HepG2 (cell line): ENCODE measurements around the gene EIF5. TPM values are rescaled to one million over a fixed set of nuclear protein-coding genes. Genes with fewer than 3 reads are reported as not detected.
A peak's percentile ranks its signal among the peaks of the same experiment; 100 is the strongest.

Experiments used
- ATAC-seq: fragments of 200-7000 bp; cut with Tn5 transposase; 3 replicates; pipeline ENCODE4 v1.9.1; 2020; ENCODE audit warnings: mild to moderate bottlenecking, moderate library complexity
- BruUV-seq: library from RNA; stranded (reverse); fragments of 400-500 nt; replicated peaks from 2 replicates; lab custom pipeline; 2021; lab: Mats Ljungman, UMichigan
- CTCF ChIA-PET: fragments of 300-600 bp; formaldehyde crosslinking; extraction: SDS; loops from one replicate; lab custom pipeline; 2021; ENCODE audit warnings: low total read pairs, inconsistent platforms, low intra/inter-chr PET ratio; lab: Yijun Ruan, JAX
- POLR2A ChIA-PET: fragments of 350-600 bp; sonication (Branson Sonifier 250); formaldehyde crosslinking; loops from one replicate; lab custom pipeline; 2020; ENCODE audit warnings: antibody characterized with exemption, inconsistent platforms; lab: Yijun Ruan, JAX
- DNase-seq: peaks from one replicate; pipeline ENCODE4 v3.0.0-alpha.2; 2015; ENCODE audit warnings: low spot score
- FAIRE-seq: peaks from 3 replicates; lab custom pipeline; 2011; peaks lifted over from hg19 to GRCh38; lab: Jason Lieb, UNC
- H2AFZ ChIP-seq: one replicate; pipeline ENCODE4 v1.6.1; 2011; ENCODE audit warnings: low read length, inconsistent platforms
- H3K27ac ChIP-seq: fragments of 300-600 bp; 3 replicates; pipeline ENCODE4 v1.8.0; 2011; ENCODE audit warnings: mixed run types, mild to moderate bottlenecking, mixed read lengths, low read length, inconsistent platforms; ENCODE audit not compliant: insufficient read depth; ENCODE audit errors: extremely low read length
- H3K27me3 ChIP-seq, 2 experiments: fragments of 200-600 bp in 1 of 2; 2 replicates in 1 of 2; 3 replicates in 1 of 2; pipeline versions ENCODE4 v1.6.0 to v1.8.0; 2011; ENCODE audit warnings: low read length in 2 of 2, mild to moderate bottlenecking in 2 of 2, moderate library complexity in 2 of 2, inconsistent platforms in 1 of 2; ENCODE audit not compliant: insufficient read depth in 2 of 2, control insufficient read depth in 1 of 2
- H3K36me3 ChIP-seq, 2 experiments: fragments of 200-600 bp in 1 of 2; replicated peaks in 1 of 2; 2 replicates in 1 of 2; 3 replicates in 1 of 2; pipeline versions ENCODE4 v1.5.1 to v1.8.0; 2011; ENCODE audit warnings: low read length in 2 of 2, inconsistent platforms in 1 of 2; ENCODE audit not compliant: insufficient read depth in 2 of 2, control insufficient read depth in 1 of 2
- H3K4me1 ChIP-seq: 2 replicates; pipeline ENCODE4 v1.5.1; 2012; ENCODE audit warnings: low read length, inconsistent platforms; ENCODE audit not compliant: insufficient read depth
- H3K4me2 ChIP-seq: 2 replicates; pipeline ENCODE4 v1.6.0; 2011; ENCODE audit warnings: low read depth, low read length, inconsistent platforms
- H3K4me3 ChIP-seq, 3 experiments: fragments of 200-600 bp in 1 of 3; sonication (generic), shearing (Covaris generic) in 1 of 3; replicated peaks in 1 of 3; 2 replicates each; pipeline ENCODE4 v1.5.1; 2011 to 2016; ENCODE audit warnings: low read length in 3 of 3, inconsistent platforms in 2 of 3, low read depth in 2 of 3, mild to moderate bottlenecking in 2 of 3, control low read depth in 1 of 3, mixed read lengths in 1 of 3; ENCODE audit not compliant: insufficient read depth in 1 of 3
- H3K79me2 ChIP-seq: one replicate; pipeline ENCODE4 v1.6.1; 2011; ENCODE audit warnings: low read length, inconsistent platforms; ENCODE audit not compliant: insufficient read depth
- H3K9ac ChIP-seq: 2 replicates; pipeline ENCODE4 v1.6.0; 2011; ENCODE audit warnings: mild to moderate bottlenecking, low read depth, low read length, inconsistent platforms; ENCODE audit not compliant: insufficient read depth
- H3K9me3 ChIP-seq: 2 replicates; pipeline ENCODE4 v1.5.1; 2012; ENCODE audit warnings: mild to moderate bottlenecking, low read length
- H4K20me1 ChIP-seq: 2 replicates; pipeline ENCODE4 v1.6.0; 2011; ENCODE audit warnings: inconsistent platforms, mild to moderate bottlenecking, low read length, moderate library complexity; ENCODE audit not compliant: insufficient read depth
- KDM5A ChIP-seq: fragments of 200-600 bp; sonication (generic); IDR thresholded peaks from 2 replicates; pipeline ENCODE4 v1.7.0; 2018; ENCODE audit warnings: antibody characterized with exemption, mild to moderate bottlenecking, low read length, borderline replicate concordance
- RFX5 ChIP-seq: IDR thresholded peaks from 2 replicates; pipeline ENCODE4 v1.6.1; 2011; ENCODE audit warnings: low read depth, low read length, improper control_type of control experiment
- ZBTB8A ChIP-seq: sonication (generic); formaldehyde crosslinking; IDR thresholded peaks from 2 replicates; pipeline ENCODE4 v1.4.0; 2020; ENCODE audit warnings: mild to moderate bottlenecking, low read depth, missing genetic modification reagents, borderline replicate concordance
- ZNF274 ChIP-seq: sonication (generic); formaldehyde crosslinking; IDR thresholded peaks from 2 replicates; pipeline ENCODE4 v1.5.1; 2020; ENCODE audit warnings: mild to moderate bottlenecking, missing genetic modification reagents
- ZNF383 ChIP-seq: sonication (generic); formaldehyde crosslinking; IDR thresholded peaks from 2 replicates; pipeline ENCODE4 v1.4.0; 2020; ENCODE audit warnings: missing genetic modification reagents, mild to moderate bottlenecking, borderline replicate concordance
- ZNF543 ChIP-seq: sonication (generic); formaldehyde crosslinking; IDR thresholded peaks from 2 replicates; pipeline ENCODE4 v1.4.0; 2020; ENCODE audit warnings: mild to moderate bottlenecking, missing genetic modification reagents
- WGBS: methylation state at CpG from one replicate; pipeline ENCODE4 v1.1.6; 2017; ENCODE audit warnings: low lambda C conversion rate; 5-methylcytosine and 5-hydroxymethylcytosine counted together
- in situ Hi-C: cut with HindIII; loops from 2 replicates; pipeline ENCODE4 v1.10.0; 2017; ENCODE audit warnings: low pct_unique_long_range_greater_than_20kb; ENCODE audit not compliant: extremely low pct_ligation_motif_present
- intact Hi-C: fragments of 100-400 bp; cut with micrococcal nuclease; formaldehyde crosslinking; loops from one replicate; pipeline ENCODE4 v1.10.0; 2022; ENCODE audit not compliant: unreplicated experiment
- polyA plus RNA-seq, 8 experiments: library from polyadenylated mRNA; depleted of rRNA in 3 of 8; stranded (reverse) in 7 of 8; unstranded in 1 of 8; fragments of >200 nt; fragmentation: Illumina TruSeq in 4 of 8; extraction: Trizol in 4 of 8; gene quantifications; 2 replicates each; pipeline versions ENCODE4 v1.2.1 to v1.2.3, GENCODE V29; 2011 to 2016; ENCODE audit warnings: low read depth in 4 of 8, missing spikeins in 1 of 8, mixed read lengths in 1 of 8; ENCODE audit not compliant: insufficient read depth in 1 of 8
- total RNA-seq, 5 experiments: library from RNA; depleted of rRNA; stranded (reverse); fragments of >200 nt; fragmentation: Illumina TruSeq; extraction: Trizol; gene quantifications; 2 replicates each; pipeline ENCODE4 v1.2.3, GENCODE V29; 2016; ENCODE audit warnings: low read depth in 1 of 5
- TF ChIP-seq, protein P1 (sequence below), 2 experiments: fragments of 450-650 bp in 1 of 2; sonication (generic) in 1 of 2; formaldehyde crosslinking in 1 of 2; IDR thresholded peaks; 2 replicates each; pipeline versions ENCODE4 v1.6.1 to v1.8.0; 2016 to 2022; ENCODE audit warnings: antibody characterized with exemption in 1 of 2, mild to moderate bottlenecking in 1 of 2, missing genetic modification reagents in 1 of 2

Gene EIF5
- total and polyA plus RNA-seq, 2 of the 13 experiments (the other 11 are each of a cell fraction or from before 2014, with no cell fraction given): 189 to 281 TPM

DNA sequence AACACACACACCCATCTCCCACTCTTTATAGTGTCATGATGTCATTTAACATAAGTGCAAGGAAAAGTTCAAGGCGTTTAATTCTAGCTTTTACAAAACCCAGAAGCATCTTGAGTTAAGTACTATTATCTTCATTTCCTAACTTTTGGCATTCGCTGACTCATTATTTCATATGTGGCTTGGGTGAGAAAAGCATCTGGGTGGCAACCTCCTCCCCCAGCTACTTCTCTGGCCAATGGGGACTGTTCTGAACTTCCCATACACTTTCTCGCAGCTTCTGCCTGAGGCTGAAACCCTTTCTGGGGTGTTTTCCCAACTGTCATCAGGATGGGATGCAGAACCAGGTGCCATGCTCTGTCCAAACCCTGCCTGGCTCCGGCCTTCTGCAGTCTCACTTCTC, 48.3 kb downstream of the EIF5 start (continued):
- TF ChIP-seq KDM5A (no peak), RFX5 (no peak)
- TF ChIP-seq, all 625 proteins: peak for 0

DNA sequence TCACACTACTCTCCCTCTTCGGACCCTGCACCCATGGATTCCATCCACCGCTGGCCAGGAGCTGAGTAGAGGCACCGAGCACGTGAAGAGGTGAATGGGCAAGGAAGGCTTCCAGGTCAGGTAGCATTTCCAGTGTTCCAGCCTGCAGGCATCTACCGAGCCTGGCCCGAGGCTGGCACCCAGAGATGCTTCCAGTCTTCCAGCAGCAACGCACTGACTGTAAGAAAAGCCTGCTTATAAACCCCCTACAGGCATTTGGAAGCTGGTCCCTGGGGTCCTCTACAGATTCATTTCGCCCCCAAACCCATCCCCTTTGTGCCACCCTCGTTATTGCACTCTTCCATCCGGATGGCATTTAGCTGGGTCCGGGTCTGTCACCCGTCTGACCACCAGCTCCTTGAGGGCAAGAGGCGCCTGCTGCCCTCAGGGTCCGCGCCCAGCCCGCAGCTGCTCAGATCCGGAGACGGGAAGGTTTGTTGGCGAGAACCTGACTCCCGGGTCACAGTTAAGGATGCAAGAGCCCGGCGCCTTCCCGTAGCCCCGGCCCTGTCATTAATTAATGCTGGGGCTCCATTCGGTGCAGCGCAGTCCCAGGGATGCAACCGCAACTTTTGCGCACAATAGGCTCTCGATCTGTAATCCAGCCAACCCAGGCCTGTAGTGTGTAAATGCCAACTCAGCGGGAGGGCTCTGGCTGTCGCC, 50.6 kb downstream of the EIF5 start:
- Histone ChIP-seq H2AFZ (peak overlapping the region; percentile 46), H3K9ac (peak overlapping the region; percentile 34), H3K36me3 (peaks cover 0 to 4% of the 10 kb centered on the region in 2 experiments; a peak in 1 of 5 replicates), H3K4me1 (peaks cover 28% of the 10 kb centered on the region), H3K27ac (no peak overlapping the region), H3K4me2 (peak overlapping the region; percentile 95), H3K27me3 (peaks cover 1 to 4% of the 10 kb centered on the region in 2 experiments; a peak in 2 of 5 replicates), H3K79me2 (peaks cover 36% of the 10 kb centered on the region), H3K9me3 (no peaks in the 10 kb centered on the region), H3K4me3 (peak overlapping the region; percentile 92 to 98 (median 93)), H4K20me1 (peaks cover 23% of the 10 kb centered on the region)
- DNase-seq (no peak), FAIRE-seq (no peak), ATAC-seq (peak; percentile 46)
- POLR2A ChIA-PET: interaction anchor here (1.0 to 1.2 kb wide), 2 partner anchors 51 to 144 kb away, joined by 4 read pairs; partner anchors contain the start of genes EIF5 and TRMT61A
- no TSS peak for BruUV-seq
- CTCF ChIA-PET: no interaction called here
- in situ Hi-C loops (no loop called here), intact Hi-C loops (loop anchor here (5.0 kb wide), 1 partner anchor 37 kb away; no protein-coding TSS in a partner anchor)
- WGBS: 2% methylated on average over 16 of the region's 31 CpGs
- TF ChIP-seq, protein P1, sequence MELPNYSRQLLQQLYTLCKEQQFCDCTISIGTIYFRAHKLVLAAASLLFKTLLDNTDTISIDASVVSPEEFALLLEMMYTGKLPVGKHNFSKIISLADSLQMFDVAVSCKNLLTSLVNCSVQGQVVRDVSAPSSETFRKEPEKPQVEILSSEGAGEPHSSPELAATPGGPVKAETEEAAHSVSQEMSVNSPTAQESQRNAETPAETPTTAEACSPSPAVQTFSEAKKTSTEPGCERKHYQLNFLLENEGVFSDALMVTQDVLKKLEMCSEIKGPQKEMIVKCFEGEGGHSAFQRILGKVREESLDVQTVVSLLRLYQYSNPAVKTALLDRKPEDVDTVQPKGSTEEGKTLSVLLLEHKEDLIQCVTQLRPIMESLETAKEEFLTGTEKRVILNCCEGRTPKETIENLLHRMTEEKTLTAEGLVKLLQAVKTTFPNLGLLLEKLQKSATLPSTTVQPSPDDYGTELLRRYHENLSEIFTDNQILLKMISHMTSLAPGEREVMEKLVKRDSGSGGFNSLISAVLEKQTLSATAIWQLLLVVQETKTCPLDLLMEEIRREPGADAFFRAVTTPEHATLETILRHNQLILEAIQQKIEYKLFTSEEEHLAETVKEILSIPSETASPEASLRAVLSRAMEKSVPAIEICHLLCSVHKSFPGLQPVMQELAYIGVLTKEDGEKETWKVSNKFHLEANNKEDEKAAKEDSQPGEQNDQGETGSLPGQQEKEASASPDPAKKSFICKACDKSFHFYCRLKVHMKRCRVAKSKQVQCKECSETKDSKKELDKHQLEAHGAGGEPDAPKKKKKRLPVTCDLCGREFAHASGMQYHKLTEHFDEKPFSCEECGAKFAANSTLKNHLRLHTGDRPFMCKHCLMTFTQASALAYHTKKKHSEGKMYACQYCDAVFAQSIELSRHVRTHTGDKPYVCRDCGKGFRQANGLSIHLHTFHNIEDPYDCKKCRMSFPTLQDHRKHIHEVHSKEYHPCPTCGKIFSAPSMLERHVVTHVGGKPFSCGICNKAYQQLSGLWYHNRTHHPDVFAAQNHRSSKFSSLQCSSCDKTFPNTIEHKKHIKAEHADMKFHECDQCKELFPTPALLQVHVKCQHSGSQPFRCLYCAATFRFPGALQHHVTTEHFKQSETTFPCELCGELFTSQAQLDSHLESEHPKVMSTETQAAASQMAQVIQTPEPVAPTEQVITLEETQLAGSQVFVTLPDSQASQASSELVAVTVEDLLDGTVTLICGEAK (IDR thresholded peaks at IDR 0.05): no peak
- TF ChIP-seq, protein P1 (CRISPR knock-in tag; IDR thresholded peaks at IDR 0.05): 0 out of 2 replicates have a peak, but pooled peaks have one; percentile 8
- TF ChIP-seq ZNF383 (CRISPR knock-in tag) (0 out of 2 replicates have a peak, but pooled peaks have one; percentile 70), ZBTB8A (CRISPR knock-in tag) (0 out of 2 replicates have a peak, but pooled peaks have one; percentile 48), ZNF274 (CRISPR knock-in tag) (no peak), ZNF543 (CRISPR knock-in tag) (0 out of 2 replicates have a peak, but pooled peaks have one; percentile 9)
